DLD1 (cell line): ENCODE results near the gene YY1.
"Not testable (repeated sequence)": the region's sequence is repeated elsewhere in the genome, so short reads cannot be mapped to it uniquely, and the experiment has no call there.

Source experiments
- in situ Hi-C: cut with HindIII; loops from 2 replicates; pipeline ENCODE4 v1.10.0; 2017; ENCODE audit warnings: low sequenced_read_pairs

YY1 gene

DNA sequence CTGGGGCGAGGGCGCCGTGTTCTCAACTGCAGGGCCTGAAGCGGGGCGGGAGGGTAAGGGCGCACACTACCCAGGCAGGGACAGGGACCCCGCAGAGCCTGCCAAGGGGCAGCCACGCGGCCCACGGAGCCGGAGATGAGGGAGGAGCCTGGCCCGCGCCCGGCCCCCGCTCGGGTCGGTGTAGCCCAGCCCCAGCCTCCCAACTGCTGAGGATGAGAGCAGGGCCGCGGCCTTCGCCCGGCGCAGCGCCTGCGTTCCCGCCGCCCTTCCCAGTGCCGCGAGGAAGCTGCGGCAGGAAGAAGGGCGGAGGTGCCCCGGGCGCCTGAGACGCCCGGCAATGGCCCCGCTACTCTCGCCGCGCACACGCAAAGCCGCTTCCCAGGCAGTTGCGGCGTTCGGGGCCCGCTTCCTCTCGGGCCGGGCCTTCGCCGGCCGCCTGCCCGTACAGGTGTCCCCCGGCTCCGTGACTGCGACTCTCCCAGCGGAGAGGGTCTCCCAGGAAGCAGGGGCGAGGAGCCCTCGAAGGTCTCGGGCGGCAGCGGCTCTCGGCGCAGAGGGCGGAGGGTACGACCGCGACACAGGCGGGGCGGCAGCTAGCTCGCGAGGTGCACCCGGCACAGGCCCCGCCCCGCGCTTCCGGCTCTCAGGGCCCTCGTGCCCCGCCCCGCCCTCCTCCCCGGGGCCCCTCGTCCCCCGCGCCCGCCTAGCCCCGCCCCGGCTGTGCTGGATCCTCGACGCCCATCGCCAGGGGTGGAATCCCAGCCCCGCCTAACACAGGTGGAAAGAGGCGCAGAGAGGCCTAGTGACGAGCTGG is 24.8 kb upstream of the YY1 start:
- in situ Hi-C loops, result no loop called here

DNA sequence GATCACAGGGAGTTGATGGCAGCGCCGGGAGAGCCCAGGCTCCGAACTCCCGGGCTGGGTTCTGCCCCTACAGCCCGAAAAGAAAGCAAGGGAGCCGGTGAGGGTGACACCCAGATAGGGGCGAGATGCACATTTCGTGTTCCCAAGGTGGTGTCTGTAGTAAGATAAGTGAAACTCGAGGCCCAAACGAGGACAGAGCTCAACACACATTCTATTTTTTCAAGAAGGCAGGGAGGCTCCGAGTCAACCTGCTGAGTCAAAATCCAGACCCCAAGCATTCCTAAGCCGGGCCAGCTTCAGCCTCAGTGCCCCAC is 24.2 kb upstream of the YY1 start:
- in situ Hi-C loops, result no loop called here

DNA sequence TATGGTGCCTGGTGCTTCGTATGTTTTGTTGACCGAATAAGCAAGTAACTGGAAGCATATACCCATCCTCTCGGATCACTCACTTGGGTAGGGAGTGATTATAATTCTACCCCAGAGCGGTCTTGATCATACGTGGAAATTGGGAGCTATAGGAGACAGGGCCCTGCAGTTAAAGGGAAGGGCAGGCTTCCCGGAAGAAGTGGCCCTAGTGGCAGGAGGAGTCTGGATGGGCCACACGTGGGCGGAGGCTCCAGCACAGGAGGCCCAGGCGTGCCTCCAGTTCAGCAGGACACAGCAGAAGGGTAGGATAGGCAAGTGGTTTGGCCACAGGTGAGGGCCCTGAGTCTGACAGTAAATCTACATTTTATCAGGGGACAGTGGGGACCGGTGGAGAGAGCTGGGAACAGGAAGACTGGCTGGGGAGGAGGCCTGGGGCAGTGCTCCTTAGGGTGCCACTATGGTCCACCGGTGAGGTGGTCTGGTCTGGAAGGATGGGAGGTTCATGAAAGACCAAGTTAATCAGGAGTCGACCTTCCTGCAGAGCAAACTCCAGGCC is 23.5 kb upstream of the YY1 start:
- in situ Hi-C loops, result no loop called here

DNA sequence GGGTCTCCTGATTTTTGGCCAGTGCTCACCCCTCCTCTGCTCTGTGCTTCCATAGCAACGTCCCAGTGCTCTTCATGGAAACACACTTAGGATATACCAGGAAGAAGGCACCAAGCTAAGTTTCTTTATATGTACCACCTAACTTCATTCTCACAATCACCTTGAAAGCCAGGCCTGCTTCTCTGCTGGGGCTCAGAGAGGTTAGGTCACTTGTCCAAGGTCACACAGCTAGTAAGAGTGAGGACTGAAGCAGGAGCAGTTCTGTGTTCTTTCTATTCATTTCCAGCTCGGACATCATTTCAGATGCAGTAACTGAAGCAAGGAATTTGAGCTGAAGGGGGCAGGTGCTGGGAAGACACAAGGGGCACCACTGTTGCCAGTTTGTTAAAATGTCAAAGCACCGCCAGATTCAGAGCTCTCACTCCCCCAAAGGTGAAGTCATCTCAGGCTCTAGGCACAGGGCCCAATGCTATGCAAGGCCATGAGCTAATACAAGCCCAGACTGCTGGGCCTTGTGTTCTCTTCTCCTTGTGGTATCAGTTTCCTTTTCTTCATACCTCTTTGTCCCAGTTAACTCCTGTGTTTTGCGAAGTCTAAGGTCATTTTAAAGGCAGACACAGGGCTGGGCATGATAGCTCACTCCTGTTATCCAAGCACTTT is 19.7 kb upstream of the YY1 start:
- in situ Hi-C loops, result no loop called here

DNA sequence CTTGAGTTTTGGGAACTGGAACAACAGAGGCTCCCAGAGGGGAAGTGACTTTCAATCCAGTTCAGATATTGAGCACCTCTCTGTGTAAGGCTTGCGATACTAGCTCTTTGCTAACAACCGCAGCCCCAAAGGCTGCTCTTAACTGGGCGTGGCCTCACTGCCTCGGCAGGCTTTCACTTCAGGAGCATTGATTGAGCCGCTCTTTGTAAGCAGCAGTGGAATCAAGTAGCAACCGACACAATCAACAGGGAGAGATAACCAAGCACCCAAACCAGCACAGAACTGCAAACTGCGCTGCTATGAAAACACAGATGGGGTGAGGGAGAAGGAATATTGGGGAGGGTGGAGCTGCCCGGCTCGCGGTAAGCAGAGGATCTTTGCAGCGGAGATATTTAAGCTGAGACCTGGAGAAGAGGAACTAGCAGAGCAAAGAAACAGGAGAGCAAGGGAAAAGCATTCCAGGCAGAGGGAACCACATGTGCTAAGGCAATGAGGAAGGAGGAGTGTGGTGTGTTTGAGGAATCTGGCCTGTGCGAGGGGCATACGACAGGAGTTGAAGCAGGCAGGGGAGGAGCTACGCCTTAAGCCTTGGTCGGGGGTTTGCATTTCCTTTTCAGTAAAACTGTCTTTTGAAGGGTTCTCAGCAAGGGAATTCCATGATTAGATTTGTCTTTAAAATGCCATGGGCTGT is 17.3 kb upstream of the YY1 start:
- in situ Hi-C loops, result no loop called here

DNA sequence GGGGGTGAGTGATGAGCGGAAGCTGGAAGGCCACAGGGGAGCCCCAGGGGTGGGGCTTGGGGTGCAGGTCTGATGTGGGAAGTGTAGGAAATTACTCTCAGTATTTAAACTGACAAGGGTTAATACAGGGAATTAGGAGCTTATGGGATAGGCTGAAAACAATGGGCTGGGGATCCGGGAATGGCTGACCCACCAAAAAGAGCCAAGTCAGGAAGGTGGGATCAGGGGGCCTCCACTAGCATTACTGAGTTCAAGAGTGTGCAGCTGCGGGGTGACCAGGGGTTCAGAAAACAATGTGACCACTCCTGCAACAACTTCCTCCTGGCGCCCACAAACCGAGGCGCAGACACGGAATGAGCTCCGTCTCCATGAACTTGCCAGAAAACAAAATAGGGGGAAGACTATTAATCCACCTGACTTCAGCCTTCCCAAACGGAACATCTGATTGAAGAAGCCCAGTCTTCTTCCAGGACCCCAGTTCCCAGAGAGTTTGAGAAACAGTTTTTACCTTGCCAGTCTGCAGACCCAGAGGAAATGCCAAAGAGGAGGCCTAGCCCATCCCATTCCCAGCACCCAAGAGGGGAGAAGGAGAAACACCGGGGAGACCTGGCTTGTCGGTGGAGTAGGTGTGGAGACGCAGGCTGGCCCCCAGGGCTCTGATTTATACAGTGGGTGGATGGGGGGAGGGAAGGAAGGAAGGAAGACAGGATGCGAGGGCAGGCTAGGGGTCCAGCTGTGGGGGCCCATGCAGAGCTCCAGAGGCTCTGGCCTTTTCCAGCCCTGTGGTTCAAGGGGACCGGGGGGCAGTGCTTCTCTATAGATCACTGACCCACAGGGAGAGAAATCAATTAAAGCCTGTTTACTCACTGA is 16.5 kb upstream of the YY1 start:
- in situ Hi-C loops, result no loop called here

DNA sequence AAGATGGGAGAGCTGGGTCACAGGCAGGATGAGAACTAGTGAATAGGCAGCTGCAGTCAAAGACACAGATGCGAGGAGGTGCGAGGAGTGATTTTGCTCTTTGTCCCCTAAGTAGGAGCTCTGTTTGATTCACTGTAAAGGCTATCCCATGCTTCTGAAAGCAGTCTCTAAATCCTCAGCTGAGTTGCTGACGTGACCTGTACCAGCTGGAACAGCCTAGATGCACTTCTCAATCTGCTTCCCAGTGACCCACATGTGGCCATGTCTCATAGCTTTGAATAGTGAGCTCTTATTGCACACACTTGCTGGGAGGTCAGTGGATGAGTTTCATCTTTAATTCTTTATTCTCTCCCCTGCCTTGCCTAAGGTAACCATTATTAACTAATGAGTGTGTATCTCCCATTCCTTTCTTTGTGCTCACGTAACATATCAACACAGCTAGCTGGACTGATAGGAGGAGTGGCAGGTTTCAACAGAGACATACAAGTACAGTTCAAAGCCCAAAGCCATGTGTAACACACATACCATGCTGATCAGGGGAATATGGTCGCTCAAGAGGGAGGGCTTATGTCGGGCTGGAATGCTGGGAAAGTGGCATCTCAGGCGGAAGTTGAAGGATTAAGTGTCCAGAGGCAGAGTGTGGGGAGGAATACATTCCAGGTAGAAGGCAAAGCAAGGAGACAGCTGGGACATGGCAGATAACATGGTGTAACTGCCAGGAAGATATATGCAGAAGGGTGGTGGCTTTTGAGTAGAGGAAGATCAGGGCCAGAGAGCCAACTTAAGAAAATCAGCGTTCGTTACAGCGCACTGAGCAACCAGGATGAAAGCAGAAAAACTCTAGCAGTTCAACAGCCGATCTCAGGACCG is 15.4 kb upstream of the YY1 start:
- in situ Hi-C loops, result no loop called here

DNA sequence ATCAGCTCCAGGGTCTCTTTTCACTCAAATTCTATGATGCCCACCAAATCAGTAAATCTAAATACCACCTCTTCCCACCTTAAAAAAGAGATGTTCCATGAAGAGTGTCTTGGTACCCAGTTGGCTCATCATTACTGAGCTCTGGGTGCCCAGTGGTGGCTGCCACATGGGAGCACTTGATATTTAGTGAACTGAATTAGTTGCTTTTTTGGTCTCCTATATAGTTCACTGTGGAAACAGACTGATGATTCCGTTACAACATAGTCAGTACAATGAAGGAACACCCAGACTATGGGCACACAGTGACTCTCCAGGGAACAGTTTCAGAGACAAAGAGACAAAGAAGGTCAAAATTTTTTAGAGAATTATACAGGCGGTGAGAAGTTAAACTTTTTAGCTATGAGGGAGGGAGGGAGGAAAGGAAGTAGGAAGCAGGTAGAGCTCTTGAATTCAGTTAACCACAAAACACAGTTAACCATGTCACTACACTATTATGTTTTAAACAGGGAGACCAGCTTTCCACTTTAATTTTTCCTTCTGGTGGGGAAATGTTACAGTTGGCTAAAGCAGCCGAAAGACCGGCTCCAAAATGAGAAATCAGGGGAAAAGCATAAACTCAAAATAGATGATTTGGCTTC is 14.6 kb upstream of the YY1 start:
- in situ Hi-C loops, result no loop called here

DNA sequence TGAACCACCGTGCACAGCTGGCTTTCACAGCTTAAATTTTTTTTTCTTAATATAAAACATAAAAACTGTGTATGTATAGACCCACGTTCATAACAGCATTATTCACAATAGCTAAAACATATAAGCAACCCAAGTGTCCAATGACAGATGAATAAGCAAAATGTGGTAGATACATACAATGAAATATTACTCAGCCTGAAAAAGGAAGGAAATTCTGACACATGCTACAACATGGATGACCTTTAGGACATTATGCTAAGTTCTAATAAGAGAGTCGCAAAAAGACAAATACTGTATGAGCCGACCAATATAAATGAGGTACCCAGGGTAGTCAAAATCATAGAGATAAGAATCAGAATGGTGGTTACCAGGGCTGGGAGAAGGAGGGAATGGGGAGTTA is 13.8 kb upstream of the YY1 start:
- in situ Hi-C loops, result no loop called here

DNA sequence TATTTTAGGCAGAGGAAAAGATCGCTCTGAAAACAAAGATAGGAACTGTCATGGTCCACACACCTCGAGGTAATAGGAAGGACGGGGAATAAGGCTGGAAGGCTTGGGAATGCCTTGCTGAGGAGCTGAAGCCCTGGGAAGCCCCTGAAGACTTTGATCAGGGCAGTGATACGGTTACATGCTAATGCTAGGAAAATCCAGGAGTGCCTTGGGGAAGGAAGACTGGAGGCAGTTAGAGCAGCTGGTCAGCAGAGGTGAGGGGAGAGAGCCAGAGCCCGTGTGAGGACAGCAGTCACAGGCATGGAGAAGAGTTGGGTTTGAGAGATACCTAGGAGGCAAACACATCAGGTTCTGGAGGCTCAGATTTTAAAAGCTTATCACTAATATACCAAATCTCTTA is 8.6 kb upstream of the YY1 start:
- in situ Hi-C loops, result no loop called here

DNA sequence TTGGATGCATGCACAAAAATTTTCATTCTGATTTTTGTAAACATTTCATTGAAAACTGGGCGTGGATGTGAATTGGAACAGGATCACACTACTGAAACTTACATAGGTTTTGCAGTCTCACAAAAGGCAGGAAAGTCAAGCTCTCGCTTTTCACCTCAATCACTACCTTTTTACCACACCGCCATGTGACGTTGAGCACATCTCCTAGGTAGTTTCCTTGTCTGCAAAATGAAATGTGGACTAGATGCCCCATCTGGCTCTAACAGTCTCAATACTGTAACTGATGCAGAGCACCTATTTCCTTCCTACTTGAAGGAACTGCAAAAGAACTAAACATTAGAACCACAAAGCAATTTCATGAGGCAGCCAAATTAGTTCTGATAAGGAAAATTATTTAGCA is 4.4 kb upstream of the YY1 start:
- in situ Hi-C loops, result no loop called here

DNA sequence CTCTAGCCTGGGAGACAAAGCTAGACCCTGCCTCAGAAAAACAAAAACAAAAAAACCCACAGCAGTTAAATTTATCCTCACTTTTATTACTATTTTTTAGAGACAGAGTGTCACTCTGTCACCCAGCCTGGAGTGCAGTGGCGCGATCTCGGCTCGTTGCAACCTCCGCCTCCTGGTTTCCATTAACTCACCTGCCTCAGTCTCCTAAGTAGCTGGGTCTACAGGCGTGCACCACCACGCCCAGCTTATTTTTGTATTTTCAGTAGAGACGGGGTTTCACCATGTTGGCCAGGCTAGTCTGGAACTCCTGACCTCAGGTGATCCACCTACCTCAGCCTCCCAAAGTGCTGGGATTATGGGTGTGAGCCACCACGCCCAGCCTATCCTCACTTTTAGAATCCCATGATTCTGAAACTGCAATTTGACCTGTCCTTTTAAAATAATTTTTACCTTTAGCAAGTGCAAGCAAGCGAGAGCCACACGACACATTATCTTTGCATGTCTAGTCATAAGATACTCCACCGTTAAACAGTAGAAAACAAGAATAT is 2.6 kb upstream of the YY1 start:
- in situ Hi-C loops, result not testable (repeated sequence)

DNA sequence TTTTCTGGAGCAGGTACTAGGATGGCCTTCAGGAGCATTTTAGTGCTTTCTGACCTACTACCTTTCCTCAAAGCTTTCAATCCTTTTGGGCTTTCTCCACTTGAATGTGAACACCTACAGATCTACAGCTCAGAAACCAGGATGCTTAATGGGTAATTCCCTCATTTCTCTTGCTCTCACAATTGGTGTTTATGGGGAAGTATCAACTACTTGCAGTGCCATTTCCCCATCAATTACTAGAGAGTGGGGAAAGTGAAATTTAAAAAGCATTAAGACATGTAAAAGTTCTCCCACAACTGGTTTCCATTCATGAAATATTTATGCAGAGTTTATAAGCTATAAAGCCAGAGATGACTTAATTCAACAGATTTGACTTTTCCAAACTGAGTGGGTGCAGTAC is 2.1 kb upstream of the YY1 start:
- in situ Hi-C loops, result no loop called here

DNA sequence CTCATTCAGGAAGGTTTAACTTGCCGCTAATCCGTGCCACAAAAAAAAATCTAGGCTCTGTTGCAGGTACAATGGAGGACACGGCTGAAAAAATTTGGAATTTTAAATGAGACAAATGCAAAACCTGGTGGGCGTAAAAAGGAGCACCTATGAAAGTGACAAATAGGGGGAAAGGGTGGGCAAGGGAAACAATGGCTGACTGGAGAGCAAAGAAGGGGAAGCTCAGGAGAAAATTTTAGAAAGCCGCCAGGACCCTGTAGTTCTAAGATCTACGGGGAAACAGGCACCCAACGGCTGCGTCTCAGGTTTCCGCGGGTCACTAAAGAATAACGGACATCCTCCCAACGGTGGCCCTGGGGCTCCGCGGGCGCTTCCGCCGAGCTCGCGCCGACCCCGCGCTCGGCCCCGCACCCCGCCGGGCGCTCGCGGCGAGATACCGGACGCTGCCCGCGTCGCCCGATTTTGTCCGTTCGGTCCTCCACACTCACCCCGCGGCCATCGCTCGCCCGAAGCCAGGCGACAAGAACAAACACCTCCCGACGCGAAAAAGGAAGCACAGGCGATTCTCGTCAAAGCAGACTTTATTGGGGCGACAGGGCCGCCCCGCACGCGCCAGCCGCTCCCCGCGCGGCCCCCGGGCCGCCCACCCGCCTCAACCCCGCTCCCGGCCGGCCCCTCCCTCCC is 1.1 kb upstream of the YY1 start:
- in situ Hi-C loops, result no loop called here

DNA sequence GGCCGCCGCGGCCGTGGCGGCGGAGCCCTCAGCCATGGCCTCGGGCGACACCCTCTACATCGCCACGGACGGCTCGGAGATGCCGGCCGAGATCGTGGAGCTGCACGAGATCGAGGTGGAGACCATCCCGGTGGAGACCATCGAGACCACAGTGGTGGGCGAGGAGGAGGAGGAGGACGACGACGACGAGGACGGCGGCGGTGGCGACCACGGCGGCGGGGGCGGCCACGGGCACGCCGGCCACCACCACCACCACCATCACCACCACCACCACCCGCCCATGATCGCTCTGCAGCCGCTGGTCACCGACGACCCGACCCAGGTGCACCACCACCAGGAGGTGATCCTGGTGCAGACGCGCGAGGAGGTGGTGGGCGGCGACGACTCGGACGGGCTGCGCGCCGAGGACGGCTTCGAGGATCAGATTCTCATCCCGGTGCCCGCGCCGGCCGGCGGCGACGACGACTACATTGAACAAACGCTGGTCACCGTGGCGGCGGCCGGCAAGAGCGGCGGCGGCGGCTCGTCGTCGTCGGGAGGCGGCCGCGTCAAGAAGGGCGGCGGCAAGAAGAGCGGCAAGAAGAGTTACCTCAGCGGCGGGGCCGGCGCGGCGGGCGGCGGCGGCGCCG is 381 bp downstream of the YY1 start:
- in situ Hi-C loops, result no loop called here

DNA sequence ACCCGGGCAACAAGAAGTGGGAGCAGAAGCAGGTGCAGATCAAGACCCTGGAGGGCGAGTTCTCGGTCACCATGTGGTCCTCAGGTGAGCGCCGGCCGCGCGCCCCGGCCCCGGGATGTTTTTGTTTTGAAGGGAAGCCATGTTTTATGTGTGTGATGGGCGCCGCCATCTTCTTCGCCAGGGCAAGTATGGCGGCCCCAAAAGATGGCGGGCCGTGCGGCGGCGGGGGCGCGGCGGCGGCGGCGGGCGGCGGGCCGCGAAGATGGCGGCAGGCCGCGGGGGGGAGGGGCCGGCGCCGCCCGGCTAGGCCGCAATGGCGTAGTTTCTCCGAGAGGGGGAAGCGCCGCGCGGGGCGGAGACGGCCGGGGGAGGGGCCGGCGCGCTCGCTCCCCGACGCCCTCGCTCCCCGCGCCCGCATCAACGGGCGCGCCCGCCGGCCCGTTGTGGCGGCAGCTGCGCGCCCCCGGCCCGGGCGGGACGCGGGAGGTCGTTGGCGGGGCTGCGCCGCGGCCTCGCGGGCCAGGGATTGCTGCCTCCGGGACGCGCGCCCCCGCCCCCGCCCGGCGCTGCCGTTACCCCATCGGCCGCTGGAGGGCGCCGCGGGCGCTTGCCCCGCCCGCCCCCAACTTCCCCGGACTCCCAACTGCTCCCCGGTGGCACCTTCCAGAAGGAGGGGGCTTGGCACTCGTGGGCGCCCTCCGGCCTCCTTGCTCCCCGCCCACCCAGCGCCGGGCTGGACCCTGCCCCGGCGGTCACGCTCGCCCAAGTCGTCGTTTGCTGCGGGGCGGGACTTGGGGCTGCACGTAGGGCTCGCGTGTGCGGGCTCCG is 1.1 kb downstream of the YY1 start:
- in situ Hi-C loops, result no loop called here

DNA sequence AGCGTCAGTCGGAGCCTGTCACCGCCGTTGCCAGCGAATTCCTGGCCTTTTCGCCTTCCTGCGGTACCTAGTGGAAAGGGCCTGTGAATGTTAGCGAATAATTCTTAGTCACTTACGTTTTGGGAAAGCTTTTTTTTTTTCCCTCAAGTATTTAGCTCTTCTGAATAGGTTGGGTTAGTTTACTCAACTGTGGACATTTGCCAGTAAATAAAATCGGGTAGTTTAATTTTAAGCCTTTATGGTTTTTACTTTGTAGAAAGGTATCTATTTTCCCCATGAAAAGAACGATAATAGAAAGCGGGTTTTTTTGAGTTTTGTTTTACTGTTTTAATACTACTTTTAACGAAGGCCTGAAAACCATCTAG is 1.7 kb downstream of the YY1 start:
- in situ Hi-C loops, result no loop called here
